HG02623 (cell line): Measurements from ENCODE around the gene SENP5.

Experiments used
- ATAC-seq: cut with Tn5 transposase; IDR thresholded peaks from one replicate; pipeline ENCODE4 v1.9.1; 2021; ENCODE audit warnings: moderate library complexity; ENCODE audit not compliant: unreplicated experiment

Gene SENP5

DNA sequence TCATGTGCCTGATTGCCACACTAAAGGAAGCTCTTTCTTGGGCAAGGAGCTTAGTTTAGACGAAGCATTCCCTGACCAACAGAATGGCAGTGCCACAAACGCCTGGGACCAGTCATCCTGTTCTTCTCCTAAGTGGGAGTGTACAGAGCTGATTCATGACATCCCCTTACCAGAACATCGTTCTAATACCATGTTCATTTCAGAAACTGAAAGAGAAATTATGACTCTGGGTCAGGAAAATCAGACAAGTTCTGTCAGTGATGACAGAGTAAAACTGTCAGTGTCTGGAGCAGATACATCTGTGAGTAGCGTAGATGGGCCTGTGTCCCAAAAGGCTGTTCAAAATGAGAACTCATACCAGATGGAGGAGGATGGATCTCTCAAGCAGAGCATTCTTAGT lies 18.4 kb downstream of the SENP5 start:
- ATAC-seq = no peak

DNA sequence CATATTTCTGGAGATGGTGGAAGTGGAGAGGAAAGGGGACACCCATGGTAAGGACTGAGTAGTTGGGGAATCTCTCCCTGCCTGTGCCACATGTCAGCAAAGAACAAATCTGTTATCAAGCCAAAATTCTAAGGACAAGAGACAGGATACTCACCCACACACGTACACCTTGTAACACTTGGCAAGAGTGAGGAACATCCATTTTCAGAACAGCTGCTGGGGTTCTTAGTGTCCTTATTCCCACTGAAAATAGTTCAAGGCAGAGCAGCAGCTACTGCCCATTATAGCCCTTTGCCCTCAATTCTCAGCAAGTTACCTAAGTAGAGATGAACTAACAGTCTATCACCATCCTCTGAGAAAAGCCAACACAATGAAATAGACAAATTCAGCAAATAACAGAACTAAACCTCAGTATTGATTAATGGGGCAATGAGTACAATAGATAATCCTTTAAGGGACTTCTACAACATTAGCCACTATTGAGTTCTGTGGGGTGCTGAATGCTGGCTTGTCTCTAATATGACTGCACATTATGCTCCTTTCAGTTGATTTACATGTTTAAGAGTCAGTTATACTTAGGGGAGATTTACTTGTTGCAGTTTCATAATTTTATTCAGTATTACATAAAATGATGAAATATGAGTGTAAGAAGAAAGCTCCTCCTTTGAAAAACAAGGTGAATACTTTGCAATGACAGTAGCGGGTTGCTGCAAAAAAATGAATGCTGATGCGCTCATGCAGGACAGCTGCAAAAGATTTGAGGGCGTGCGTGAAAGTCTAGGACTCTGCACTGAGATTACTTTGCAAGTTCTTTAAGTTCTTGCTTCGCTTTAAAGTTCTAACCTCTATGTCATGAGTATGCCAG lies 22.4 kb downstream of the SENP5 start:
- no peak for ATAC-seq

DNA sequence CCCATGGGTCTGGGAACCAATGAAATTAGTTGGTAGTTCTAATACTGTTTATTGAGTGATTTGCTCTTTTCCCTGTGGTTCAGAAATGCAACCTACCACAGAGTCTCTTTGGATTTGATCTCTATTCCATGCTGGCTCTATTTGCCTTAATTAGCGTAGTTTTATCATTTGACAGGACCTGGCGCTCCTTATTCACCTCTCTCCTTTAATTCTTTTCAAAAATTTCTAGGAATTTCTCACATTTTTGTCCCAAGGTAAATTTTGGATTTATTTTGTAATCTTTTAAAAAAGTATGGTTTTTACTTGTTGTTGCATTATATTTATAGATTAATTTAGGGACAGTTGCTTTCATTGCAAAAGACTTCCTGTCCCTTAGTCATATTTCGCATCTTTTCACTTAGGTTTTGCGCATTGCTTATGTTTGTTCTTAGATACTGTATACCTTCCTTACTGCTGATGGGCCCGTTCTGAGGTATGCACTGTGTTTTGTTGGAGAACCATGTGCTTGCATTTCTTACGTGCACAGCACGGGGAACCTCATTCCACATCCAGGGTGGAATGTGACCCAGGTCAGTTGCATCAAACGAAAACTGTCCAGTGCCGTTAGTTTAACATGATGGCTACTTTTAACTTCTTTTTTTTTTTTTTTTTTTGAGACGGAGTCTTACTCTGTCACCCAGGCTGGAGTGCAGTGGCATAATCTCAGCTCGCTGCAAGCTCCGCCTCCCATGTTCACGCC lies 27.0 kb downstream of the SENP5 start:
- ATAC-seq = no peak

DNA sequence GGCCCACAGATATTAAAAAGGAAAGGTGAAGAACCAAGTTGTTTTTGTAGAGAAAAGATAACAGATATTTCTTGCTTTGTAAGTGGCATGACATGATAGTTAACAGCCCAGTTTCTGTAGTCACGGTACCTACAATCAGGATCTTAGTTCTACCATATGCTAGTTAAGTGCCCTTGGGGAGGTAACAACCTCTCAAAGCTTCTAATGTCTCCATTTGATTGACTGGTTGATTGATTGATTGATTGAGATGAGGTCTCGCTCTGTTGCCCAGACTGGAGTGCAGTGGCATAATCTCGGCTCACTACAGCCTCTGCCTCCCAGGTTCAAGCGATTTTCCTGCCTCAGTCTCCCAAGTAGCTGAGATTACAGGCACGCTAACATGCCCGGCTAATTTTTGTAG lies 28.5 kb downstream of the SENP5 start:
- ATAC-seq = no peak

DNA sequence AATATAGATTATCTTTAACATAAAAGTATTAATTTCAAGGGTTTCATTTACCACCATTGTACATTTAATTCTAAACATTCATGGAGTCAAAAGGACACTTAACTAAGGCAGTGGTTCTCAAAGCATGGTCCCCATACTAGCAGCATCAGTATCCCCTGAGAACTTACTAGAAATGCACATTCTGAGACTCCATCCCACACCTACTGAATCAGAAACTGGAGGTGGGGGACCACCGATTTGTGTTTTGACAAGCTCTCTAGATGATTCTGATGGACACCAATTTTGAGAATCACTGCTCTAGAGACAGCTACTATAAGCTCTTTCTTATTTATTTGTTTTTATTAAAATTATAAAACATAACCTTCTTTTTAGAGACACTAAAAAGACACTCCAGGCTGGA lies 34.0 kb downstream of the SENP5 start:
- no peak for ATAC-seq

DNA sequence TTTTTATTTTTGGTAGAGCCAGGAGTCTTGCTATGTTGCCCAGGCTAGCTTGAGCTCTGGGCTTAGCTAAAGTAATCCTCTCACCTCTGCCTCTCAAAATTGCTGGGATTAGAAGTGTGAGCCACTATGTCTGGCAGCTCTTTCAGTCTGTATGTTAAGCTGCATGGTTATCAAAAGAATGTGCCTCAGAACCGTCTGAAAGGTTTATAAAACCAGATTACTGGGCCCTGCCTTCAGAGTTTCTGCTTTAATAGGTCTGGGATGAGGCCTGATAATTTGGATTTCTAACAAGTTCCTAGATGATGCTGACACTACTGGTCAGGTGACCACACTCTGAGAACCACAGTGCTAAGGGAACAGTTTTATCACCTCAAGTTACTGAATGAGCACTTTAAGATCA lies 34.6 kb downstream of the SENP5 start:
- no peak for ATAC-seq

DNA sequence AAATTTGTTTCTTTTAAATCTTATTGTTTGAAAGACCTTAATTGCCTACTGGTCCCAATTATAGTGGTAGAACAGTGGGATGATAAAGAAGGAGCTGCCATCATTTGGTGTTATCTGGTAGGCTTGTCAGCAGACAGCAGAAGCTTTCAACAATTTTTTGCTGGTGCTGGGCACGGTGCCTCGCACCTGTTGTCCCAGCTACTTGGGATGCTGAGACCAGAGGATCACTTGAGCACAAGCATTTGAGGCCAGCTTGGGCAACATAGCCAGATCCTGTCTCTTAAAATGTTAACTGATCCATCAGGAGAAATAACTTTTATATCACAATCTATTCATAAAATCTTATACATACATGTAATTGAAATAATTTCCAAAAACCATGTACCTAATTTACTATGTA lies 36.0 kb downstream of the SENP5 start:
- ATAC-seq = no peak

DNA sequence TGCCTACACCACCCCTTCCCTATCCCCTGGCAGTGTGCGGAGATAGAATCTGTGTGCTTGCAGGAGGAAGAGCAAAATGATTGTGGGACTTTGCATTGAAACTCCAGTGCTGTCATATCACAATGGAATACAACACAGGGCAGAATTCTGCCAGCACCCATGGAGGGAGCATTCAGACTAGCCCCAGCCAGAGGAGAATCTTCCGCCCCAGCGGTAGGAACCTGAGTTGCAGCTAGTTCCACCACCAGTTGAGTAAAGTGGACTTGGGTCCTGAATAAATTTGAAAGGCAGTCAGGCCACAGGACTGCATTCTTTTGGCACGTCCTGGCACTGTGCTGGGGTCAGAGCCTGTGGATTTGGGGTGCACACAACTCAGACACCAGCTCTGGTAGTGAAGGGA lies 47.1 kb downstream of the SENP5 start:
- no peak for ATAC-seq

DNA sequence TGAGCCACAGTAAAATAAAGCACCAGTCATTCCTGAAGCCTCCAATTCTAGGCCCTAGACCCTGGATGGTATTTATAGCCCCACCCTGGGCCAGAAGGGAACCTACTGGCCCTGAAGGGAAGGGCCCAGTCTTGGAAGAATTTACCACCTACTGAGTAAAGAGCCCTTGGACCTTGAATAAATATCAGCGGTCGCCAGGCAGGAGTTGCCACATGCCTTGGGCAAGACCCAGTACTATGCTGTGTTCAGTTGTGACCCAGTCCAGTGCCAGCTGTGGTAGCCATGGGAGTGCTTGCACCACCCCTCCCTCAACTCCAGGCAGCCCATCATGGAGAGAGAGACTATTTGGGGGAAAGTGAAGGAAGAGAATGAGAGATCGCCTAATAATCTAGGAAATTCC lies 47.7 kb downstream of the SENP5 start:
- no peak for ATAC-seq

DNA sequence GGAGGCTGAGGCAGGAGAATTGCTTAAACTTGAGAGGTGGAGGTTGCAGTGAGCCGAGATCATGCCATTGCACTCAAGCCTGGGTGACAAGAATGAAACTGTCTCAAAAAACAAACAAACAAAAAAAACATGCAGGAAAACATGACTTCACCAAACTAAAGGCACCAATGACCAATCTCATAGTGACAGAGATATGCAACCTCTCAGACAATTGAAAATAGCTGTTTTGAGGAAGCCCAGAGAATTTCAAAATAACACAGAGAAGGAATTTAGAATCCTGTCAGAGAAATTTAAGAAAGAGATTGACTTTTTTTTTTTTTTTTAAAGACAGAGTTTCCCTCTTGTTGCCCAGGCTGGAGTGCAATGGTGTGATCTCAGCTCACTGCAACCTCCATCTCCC lies 48.5 kb downstream of the SENP5 start:
- ATAC-seq = no peak

DNA sequence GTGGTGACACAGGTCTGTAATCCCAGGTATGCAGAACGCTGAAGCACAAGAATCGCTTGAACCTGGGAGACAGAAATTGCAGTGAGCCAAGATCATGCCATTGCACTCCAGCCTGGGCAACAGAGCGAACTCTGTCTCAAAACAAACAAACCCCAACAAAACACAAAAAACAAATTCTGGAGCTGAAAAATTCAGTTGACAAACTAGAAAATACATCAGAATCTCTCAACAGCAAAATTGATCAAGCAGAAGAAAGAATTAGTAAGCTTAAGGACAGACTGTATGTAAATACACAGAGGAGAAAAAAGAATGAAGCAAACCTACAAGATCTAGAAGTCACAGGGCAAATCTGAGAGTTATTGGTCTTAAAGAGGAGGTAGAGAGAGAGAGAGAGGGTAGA lies 49.3 kb downstream of the SENP5 start:
- no peak for ATAC-seq

DNA sequence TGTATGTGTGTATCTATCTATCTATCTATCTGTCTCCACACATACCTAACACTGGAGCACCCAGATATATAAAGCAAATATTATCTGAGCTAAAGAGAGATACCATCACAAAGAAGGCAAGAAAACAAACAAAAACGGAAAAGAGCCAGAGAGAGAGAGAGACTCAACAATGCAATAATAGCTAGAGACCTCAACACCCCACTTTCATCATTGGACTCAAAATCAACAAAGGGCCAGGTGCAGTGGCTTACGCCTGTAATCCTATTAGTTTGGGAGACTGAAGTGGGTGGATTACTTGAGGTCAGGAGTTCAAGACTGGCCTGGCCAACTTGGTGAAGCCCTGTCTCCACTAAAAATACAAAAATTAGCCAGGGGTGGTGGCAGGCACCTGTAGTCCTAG lies 51.2 kb downstream of the SENP5 start:
- ATAC-seq = no peak

DNA sequence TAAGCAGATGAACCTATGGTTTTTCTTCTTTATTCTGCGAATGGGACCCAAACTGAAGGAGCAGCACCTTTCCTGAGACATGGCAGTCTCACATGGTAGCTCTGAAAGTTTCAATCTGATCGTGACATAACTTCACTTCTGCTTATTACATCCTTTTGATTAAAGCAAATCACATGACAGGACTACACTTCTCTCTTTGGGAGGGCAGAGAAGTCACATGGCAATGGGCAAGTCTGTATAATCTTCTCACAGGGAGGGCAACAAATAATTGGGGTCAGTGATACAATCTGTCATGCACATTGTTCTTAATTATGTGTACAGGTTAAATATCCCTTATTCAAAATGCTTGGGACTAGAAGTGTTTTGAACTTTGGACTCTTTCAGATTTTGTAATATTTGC lies 53.0 kb downstream of the SENP5 start:
- no peak for ATAC-seq

DNA sequence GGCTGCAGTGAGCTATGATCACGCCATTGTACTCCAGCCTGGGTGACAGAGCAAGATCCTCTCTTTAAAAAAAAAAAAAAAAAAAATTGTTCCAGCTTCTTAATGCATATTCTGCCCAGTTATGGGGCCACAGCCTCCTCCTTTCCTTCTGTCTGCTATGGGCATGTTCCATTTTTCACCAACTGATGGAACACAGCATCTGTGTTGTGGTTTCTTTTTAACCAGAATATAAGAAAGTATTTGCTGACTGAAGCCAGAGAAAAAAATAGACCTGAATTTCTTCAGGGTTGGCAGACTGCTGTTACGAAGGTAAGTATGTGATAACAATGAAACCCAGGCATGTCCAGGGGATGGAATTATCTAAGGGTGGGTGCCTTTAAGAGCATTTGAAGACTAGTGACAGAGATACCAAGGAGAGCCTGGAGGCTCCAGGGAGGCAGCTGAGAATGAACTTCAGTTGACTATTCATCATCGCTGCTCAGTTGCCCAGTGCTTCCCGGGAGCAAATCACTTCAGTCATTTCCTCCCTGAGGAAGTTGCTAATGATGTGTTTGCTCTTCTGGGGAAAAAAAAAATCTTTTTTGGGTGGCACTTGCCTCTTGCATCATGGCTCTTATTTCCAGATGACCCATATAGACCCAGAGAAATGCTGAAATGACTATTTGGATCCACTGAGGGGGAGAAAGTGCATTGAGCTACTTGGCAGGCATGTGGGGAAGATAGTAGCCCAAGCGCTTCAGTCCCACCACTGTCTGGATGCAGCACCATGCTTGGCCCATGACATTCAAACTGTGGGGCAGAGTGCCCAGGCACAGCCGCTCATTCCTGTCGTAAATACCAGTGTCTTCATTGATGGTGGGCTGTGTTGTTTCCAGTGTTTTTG lies 60.1 kb downstream of the SENP5 start:
- no peak for ATAC-seq

DNA sequence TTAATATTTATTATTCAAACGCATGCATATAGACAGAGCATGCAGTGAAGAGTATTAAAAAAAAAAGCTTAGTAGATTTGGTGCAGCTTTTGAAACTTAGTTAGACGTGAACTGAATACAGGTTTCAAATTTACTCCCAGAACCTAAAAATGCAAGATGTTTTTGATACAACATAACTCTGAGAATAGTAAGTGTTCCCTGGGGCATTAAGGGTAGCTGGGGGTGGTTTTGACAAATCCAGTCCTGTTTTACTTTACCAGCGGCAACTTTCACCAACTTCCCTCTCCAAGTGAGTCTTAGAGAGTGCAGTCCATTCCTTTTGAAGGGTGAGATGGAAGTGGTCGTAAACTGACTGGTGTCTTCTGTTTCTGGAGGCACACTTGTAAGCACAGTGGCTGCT lies 63.4 kb downstream of the SENP5 start:
- ATAC-seq = no peak

DNA sequence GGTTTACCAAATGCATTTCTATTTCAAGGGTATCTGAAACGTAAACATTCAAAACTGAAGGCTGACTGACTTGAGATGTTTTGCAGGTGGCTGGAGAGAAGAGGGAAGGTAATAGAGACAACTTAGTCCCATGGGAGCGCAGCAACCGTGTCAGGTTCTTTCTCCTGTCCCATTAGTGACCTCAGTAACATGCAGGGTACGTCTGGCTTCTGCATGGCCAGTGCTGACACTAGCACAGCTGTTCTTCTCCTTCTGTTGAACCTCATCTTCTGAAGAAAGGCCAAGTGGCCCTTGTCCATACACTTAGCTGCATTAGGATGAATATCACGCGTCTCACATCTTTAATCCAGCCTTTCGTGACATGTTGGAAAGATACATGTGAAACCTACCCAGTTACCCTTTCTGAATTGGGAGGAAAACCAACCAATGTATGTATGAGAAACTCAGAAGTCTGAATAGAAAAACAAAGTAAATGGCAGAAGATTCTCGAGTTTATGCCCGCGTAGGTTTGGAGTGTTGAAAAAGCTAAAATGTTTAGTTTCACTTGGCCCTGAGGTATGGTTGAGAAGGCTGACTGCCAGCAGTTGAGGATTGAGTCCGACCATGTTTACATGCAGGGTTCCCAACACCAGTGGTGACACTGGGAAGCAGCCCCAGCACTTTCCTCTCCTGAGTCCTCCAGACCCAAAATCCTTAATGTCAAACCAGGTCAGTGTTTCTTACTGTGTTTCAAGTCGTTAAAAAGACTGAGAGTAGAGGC lies 64.3 kb downstream of the SENP5 start:
- no peak for ATAC-seq

DNA sequence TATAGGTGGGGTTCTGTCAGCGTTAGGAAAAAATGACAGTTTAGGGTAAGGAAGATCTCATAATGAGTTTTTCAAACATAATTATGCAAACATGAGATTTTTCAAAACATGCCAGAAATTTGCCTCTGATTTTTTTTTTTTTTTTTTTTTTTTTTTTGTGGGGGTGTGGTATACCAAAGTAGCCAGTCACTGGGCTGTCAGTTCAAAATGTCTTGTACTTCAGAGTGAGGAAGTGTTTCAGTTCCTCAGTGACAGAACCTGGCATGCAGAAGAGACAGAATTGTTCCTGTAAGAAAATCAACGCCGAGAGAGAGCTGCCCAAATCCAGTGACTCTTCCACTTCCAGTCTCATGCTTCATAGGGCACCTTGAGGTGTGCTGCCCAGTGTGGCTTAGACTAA lies 64.9 kb downstream of the SENP5 start:
- no peak for ATAC-seq

DNA sequence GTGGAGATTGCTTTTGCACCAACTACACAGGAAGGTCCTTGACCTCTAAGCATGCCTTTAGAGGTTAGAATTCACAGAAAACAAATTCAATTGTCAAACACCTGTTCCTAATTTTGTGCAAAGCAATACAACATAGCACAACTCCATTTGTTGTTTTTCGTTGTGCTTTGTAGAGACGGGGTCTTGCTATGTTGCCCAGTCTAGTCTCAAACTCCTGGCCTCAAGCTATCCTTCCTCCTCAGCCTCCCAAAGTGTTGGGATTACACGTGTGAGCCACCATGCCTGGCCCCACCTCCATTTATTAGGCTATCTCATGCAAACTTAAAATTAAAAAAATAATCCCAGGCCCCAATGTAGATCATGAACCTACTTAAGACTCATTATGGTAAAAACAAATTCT lies 68.6 kb downstream of the SENP5 start:
- no peak for ATAC-seq

DNA sequence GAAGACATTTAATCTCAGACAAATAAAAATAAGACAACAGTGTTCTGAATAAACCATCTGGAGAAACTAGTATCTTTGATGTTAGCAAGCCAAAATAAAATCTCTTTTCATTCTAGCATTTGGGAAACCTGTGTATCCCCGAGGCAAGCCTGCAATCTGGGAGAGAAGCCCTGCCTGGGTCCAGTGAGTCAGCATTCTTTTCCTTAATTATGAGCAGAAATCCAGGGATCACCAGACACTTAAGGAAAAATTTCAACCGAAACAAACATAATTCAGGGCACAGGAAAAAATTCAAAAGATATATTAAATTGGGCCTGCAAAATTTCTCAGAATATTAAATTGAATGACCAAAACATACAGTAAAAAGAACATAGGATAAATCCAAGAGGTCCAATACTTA lies 70.4 kb downstream of the SENP5 start:
- ATAC-seq = no peak

DNA sequence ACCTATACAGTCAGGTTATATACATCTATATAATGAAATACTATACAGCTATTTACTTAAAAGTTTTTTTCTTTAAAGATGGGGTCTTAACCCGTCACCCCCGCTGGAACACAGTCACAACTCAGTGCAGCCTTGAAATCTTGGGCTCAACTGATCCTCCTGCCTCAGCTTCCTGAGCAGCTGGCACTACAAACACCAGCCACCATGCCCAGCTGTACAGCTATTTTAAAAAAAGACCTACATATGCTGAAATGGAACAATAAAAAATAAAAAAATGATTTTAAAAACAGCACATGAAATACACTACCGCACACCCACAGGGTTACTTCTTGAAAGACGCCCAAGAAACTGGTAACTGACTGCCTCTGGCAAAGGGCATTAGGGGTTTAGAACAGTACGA lies 70.9 kb downstream of the SENP5 start:
- no peak for ATAC-seq

DNA sequence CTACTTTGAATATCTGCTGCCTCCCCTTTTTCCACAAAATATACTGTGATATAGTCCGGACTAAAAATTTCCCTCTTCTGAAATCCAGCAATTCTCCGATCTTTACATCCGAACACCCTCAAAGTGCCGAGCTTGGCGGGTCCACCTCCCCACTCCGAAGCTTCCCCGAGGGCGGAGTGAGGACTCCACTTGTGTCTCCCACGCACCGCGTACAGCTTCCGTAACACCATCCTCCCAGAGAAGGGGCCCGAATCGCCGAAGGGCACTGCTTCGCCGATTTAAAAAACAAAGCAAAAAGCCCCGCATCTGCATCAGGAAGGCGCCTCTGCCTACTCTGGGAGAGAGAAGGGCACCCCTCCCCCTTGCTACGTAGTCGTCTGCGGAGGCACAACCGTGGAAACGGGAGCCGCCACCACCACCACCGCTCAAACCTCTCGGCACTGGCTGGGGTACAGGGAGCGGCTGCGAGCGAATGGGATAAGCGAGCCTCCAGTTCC lies 74.1 kb downstream of the SENP5 start:
- peak; percentile 20 for ATAC-seq
